CD4-positive, alpha-beta T cell (primary cell): ENCODE measurements around the gene KIF26A. TPM values are rescaled to one million over a fixed set of nuclear protein-coding genes. Genes with fewer than 3 reads are reported as not detected.

Source experiments
- ATAC-seq: fragments of 200-7000 bp; cut with Tn5 transposase; one replicate; pipeline ENCODE4 v1.10.0; 2022; ENCODE audit warnings: mild to moderate bottlenecking; ENCODE audit not compliant: poor library complexity
- CTCF ChIA-PET: fragments of 350-600 bp; sonication (Branson Sonifier 250); formaldehyde crosslinking; loops from one replicate; lab custom pipeline; 2021; ENCODE audit warnings: antibody characterized with exemption, inconsistent platforms; lab: Charles Lee
- POLR2A ChIA-PET: fragments of 350-600 bp; sonication (Branson Sonifier 250); formaldehyde crosslinking; loops from one replicate; lab custom pipeline; 2021; ENCODE audit warnings: antibody characterized with exemption, inconsistent platforms; lab: Charles Lee
- DNase-seq, 14 experiments: peaks; one replicate each; pipeline ENCODE4 v3.0.0-alpha.2; 2013 to 2020; ENCODE audit warnings: mixed read lengths in 2 of 14
- H3K27ac ChIP-seq, 2 donors: one replicate each; pipeline versions ENCODE4 v1.5.1 to v1.7.0; 2013; ENCODE audit warnings: low read length in 2 of 2, low read depth in 1 of 2, mild to moderate bottlenecking in 1 of 2
- H3K27me3 ChIP-seq, 2 experiments: 1 replicate in 1 of 2; 2 replicates in 1 of 2; pipeline versions ENCODE4 v1.6.1 to v1.7.0; 2013; ENCODE audit warnings: low read length in 2 of 2, control low read depth in 1 of 2, mild to moderate bottlenecking in 1 of 2, moderate library complexity in 1 of 2; ENCODE audit not compliant: insufficient read depth in 2 of 2, control insufficient read depth in 1 of 2
- H3K36me3 ChIP-seq: one replicate; pipeline ENCODE4 v1.6.1; 2013; ENCODE audit warnings: low read length, control low read depth; ENCODE audit not compliant: insufficient read depth
- H3K4me1 ChIP-seq: one replicate; pipeline ENCODE4 v1.6.1; 2013; ENCODE audit warnings: low read length, control low read depth; ENCODE audit not compliant: insufficient read depth
- H3K4me3 ChIP-seq: one replicate; pipeline ENCODE4 v1.5.1; 2013; ENCODE audit warnings: mild to moderate bottlenecking, low read length, moderate library complexity
- H3K9me3 ChIP-seq, 2 experiments: 1 replicate in 1 of 2; 2 replicates in 1 of 2; pipeline versions ENCODE4 v1.6.1 to v1.7.0; 2013; ENCODE audit warnings: low read length in 2 of 2, mild to moderate bottlenecking in 2 of 2, control low read depth in 1 of 2, moderate library complexity in 1 of 2; ENCODE audit not compliant: control insufficient read depth in 1 of 2, insufficient read depth in 1 of 2
- H3K27ac Mint-ChIP-seq: one replicate; pipeline ENCODE4 v1.8.0; 2020; ENCODE audit warnings: mixed read lengths
- H3K27me3 Mint-ChIP-seq: one replicate; pipeline ENCODE4 v1.8.0; 2021; ENCODE audit warnings: mixed read lengths
- H3K36me3 Mint-ChIP-seq: one replicate; pipeline ENCODE4 v1.8.0; 2021; ENCODE audit warnings: low read depth, mixed read lengths
- H3K4me1 Mint-ChIP-seq: one replicate; pipeline ENCODE4 v1.8.0; 2021; ENCODE audit warnings: low read depth, mixed read lengths
- H3K4me3 Mint-ChIP-seq: one replicate; pipeline ENCODE4 v1.8.0; 2020; ENCODE audit warnings: mild to moderate bottlenecking, mixed read lengths
- H3K9me3 Mint-ChIP-seq: one replicate; pipeline ENCODE4 v1.8.0; 2020; ENCODE audit warnings: mixed read lengths
- CTCF ChIP-seq: fragments of 200-600 bp; IDR thresholded peaks from one replicate; pipeline ENCODE4 v1.8.0; 2022; ENCODE audit warnings: antibody characterized with exemption, mild to moderate bottlenecking
- intact Hi-C, 2 experiments: fragments of 100-400 bp; cut with DNase I in 1 of 2; cut with micrococcal nuclease in 1 of 2; formaldehyde crosslinking; loops; one replicate each; pipeline versions ENCODE4 v1.15.1 to v1.9.0; 2023 to 2025; cut with DNase I, micrococcal nuclease
- total RNA-seq, 174 experiments: library from RNA in 2 of 174; stranded (reverse) in 2 of 174; gene quantifications; one replicate each; pipeline ENCODE4 v1.2.3 and lab custom pipeline; 2021 to 2026

The KIF26A gene
- total RNA-seq, 2 experiments from 2014 or later, result 0.25 to 0.31 TPM

- Mint-ChIP-seq H3K4me3 (no peak overlapping the region), H3K36me3 (no peaks in the 10 kb centered on the region), H3K4me1 (no peaks in the 10 kb centered on the region), H3K9me3 (no peaks in the 10 kb centered on the region), H3K27me3 (no peaks in the 10 kb centered on the region), H3K27ac (no peak overlapping the region)
- no peak for ATAC-seq
- intact Hi-C loops, result no loop called here
- no peak overlapping the region for H3K4me3 ChIP-seq
- CTCF ChIA-PET, result no interaction called here
- no peak overlapping the region for H3K27ac ChIP-seq
- POLR2A ChIA-PET, result no interaction called here
- H3K36me3 ChIP-seq, result no peaks in the 10 kb centered on the region
- peaks cover 0 to 7% of the 10 kb centered on the region in 2 experiments for H3K9me3 ChIP-seq
- H3K27me3 ChIP-seq, result no peaks in the 10 kb centered on the region
- no peak for TF ChIP-seq CTCF
- DNase-seq, result peak in 1 of 14 experiments; percentile 2
- no peaks in the 10 kb centered on the region for H3K4me1 ChIP-seq
Measured at GRCh38 chr14:104103061-104103445, 35.3 kb upstream of the KIF26A start.

DNA sequence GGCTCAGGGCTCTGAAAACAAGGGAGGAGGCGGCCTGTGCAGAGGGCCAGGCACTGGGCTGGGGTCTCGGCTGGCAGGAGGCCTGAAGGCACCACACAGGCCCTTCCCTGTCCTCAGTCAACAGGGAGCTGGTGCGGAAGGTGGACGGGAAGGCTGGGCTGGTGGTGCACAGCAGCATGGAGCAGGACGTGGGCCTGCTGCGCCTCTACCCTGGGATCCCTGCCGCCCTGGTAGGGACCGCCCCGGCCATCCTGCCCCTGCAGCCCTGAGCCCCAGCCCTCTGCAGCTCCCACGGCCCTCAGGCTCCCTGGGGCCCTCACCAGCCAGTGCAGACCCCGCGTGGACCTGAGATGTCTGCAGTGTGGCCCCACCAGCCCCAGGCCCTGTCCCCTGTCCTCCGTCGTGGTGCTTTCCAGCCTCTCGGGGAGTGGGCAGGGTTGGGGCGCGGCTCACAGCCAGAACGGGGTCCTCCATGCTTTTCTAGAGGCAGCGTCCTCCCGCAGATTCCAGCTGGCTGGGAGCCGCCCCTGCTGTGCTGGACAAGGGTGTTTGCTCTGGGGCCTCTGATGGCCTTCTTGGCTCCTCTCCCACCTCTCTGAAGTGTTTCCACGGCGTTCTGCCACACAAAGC, 34.8 kb upstream of the KIF26A start:
- ChIA-PET CTCF (no interaction called here), POLR2A (no interaction called here)
- Mint-ChIP-seq H3K9me3 (no peaks in the 10 kb centered on the region), H3K4me1 (no peaks in the 10 kb centered on the region), H3K4me3 (no peak overlapping the region), H3K27ac (no peak overlapping the region), H3K36me3 (no peaks in the 10 kb centered on the region), H3K27me3 (no peaks in the 10 kb centered on the region)
- ATAC-seq (no peak), DNase-seq (peak in 1 of 14 experiments; percentile 2)
- Histone ChIP-seq H3K4me1 (no peaks in the 10 kb centered on the region), H3K4me3 (no peak overlapping the region), H3K36me3 (no peaks in the 10 kb centered on the region), H3K27me3 (no peaks in the 10 kb centered on the region), H3K9me3 (peaks cover 0 to 7% of the 10 kb centered on the region in 2 experiments), H3K27ac (no peak overlapping the region)
- intact Hi-C loops, result no loop called here
- TF ChIP-seq CTCF, result no peak

DNA sequence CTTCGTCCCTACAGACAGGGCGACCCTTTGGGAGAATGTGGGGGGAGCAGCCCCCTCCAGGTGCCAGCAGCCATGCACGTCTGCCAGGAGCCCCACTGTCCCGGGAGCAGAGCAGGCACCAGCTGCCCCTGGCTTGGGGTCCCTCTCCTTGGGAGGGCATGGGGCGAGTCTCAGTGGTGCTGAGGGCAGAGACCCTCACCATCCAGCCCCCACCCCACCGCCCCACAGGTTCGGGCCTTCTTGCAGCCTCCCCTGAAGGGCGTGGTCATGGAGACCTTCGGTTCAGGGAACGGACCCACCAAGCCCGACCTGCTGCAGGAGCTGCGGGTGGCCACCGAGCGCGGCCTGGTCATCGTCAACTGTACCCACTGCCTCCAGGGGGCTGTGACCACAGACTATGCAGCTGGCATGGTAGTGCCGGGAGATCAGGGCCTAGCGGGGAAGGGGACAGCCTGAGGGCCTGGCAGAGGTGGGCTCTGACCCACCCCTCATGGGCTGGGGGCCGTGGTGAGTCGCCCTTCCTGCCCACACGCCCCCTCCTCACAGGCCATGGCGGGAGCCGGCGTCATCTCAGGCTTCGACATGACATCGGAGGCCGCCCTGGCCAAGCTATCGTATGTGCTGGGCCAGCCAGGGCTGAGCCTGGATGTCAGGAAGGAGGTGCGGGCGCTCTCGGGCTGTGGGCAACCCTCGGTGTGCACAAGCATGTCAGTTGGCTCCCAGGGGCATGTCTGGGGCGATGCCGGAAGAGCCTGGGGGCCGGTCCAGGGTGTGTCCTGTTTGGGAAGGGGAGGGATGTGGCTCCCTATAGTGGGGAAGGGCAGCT, 34.1 kb upstream of the KIF26A start:
- Mint-ChIP-seq H3K9me3 (no peaks in the 10 kb centered on the region), H3K36me3 (no peaks in the 10 kb centered on the region), H3K27ac (no peak overlapping the region), H3K4me1 (no peaks in the 10 kb centered on the region), H3K27me3 (no peaks in the 10 kb centered on the region), H3K4me3 (no peak overlapping the region)
- ATAC-seq (no peak), DNase-seq (peak in 1 of 14 experiments; percentile 5)
- POLR2A ChIA-PET, result no interaction called here
- Histone ChIP-seq H3K27ac (no peak overlapping the region), H3K4me1 (no peaks in the 10 kb centered on the region), H3K4me3 (no peak overlapping the region), H3K9me3 (peaks cover 0 to 7% of the 10 kb centered on the region in 2 experiments), H3K27me3 (no peaks in the 10 kb centered on the region), H3K36me3 (no peaks in the 10 kb centered on the region)
- intact Hi-C loops, result no loop called here
- no peak for TF ChIP-seq CTCF
- CTCF ChIA-PET, result no interaction called here
